Upper lobe of right lung (tissue), 1 donor: ENCODE data around the gene PHF2. TPM values are rescaled to one million over a fixed set of nuclear protein-coding genes. Genes with fewer than 3 reads are reported as not detected.

Experiments
- ATAC-seq: fragments of 200-7000 bp; cut with Tn5 transposase; one replicate; pipeline ENCODE4 v1.9.1; 2020; ENCODE audit warnings: mild to moderate bottlenecking, moderate library complexity
- DNase-seq: peaks from one replicate; pipeline ENCODE4 v3.0.0-alpha.2; 2020
- H3K27ac ChIP-seq: fragments of 200-600 bp; one replicate; pipeline ENCODE4 v1.8.0; 2022
- H3K27me3 ChIP-seq: fragments of 200-600 bp; one replicate; pipeline ENCODE4 v1.8.0; 2022; ENCODE audit warnings: mild to moderate bottlenecking
- H3K36me3 ChIP-seq: fragments of 200-600 bp; one replicate; pipeline ENCODE4 v1.8.0; 2022
- H3K4me1 ChIP-seq: fragments of 200-600 bp; one replicate; pipeline ENCODE4 v1.8.0; 2022
- H3K4me3 ChIP-seq: fragments of 200-600 bp; one replicate; pipeline ENCODE4 v1.8.0; 2022; ENCODE audit warnings: mild to moderate bottlenecking
- H3K9me3 ChIP-seq: fragments of 200-600 bp; one replicate; pipeline ENCODE4 v1.8.0; 2022
- intact Hi-C: fragments of 100-400 bp; cut with DNase I; formaldehyde crosslinking; loops from one replicate; pipeline ENCODE4 v1.11.0; 2022
- total RNA-seq: library from RNA; stranded (reverse); fragmentation: NEBNext Ultra II Directional; extraction: Animal tissue kit (Norgen Biotek cat#: 25700); gene quantifications from one replicate; pipeline ENCODE4 v1.2.1, GENCODE V29; 2021
- TF ChIP-seq, protein P1 (sequence below): fragments of 200-600 bp; IDR thresholded peaks from one replicate; pipeline ENCODE4 v1.8.0; 2022; ENCODE audit warnings: antibody characterized with exemption
- donor health status: DM: no; HTN: yes; CAD: no; lungs with severe emphysema.

PHF2 gene
- total RNA-seq, 1 donor from 2014 or later, result 37.0 TPM

DNA sequence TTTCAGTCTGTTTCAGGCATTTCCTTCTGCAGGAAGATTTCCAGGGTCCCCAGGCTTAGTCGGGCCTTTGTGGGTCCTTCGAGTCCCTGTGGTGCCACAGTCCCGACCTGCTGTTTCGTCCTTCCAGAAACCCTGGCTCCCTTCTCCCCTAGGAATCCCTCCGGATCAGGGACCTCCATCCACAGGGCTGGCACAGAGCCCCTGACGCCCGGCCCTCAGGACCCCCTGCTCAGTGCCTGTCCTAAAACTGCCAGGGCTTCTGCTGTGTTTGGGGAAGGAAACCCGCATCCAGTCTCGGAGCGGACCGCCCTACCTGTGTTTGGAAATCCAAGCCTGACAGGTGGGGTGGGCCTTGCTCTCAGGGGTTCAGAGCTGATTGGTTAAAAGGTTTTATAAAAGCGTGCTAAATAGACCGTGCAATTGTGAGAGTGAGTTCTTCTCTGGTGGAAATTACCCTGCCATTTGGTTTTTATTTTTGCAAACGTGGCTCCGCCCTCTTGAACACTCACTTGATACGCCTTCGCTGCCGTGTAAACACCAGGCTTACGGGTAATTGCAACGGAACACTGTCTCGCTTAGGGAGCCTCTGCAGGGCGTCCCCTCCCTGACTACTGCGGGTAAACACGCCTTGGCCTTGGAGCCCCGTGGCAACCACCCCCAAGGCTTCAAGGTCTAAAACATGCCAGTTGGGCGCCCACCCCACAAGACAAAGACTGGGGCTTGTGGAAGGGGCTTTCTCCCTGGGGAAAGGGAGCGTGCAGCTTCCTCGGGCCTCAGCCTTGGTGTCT, 121.2 kb downstream of the PHF2 start:
- ATAC-seq, result no peak
- Histone ChIP-seq H3K36me3 (no peaks in the 10 kb centered on the region), H3K9me3 (no peaks in the 10 kb centered on the region), H3K27ac (no peak overlapping the region), H3K4me3 (no peak overlapping the region), H3K4me1 (no peaks in the 10 kb centered on the region), H3K27me3 (no peaks in the 10 kb centered on the region)
- peak; percentile 53 for DNase-seq
- intact Hi-C loops, result no loop called here
- TF ChIP-seq, protein P1, sequence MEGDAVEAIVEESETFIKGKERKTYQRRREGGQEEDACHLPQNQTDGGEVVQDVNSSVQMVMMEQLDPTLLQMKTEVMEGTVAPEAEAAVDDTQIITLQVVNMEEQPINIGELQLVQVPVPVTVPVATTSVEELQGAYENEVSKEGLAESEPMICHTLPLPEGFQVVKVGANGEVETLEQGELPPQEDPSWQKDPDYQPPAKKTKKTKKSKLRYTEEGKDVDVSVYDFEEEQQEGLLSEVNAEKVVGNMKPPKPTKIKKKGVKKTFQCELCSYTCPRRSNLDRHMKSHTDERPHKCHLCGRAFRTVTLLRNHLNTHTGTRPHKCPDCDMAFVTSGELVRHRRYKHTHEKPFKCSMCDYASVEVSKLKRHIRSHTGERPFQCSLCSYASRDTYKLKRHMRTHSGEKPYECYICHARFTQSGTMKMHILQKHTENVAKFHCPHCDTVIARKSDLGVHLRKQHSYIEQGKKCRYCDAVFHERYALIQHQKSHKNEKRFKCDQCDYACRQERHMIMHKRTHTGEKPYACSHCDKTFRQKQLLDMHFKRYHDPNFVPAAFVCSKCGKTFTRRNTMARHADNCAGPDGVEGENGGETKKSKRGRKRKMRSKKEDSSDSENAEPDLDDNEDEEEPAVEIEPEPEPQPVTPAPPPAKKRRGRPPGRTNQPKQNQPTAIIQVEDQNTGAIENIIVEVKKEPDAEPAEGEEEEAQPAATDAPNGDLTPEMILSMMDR, result no peak

DNA sequence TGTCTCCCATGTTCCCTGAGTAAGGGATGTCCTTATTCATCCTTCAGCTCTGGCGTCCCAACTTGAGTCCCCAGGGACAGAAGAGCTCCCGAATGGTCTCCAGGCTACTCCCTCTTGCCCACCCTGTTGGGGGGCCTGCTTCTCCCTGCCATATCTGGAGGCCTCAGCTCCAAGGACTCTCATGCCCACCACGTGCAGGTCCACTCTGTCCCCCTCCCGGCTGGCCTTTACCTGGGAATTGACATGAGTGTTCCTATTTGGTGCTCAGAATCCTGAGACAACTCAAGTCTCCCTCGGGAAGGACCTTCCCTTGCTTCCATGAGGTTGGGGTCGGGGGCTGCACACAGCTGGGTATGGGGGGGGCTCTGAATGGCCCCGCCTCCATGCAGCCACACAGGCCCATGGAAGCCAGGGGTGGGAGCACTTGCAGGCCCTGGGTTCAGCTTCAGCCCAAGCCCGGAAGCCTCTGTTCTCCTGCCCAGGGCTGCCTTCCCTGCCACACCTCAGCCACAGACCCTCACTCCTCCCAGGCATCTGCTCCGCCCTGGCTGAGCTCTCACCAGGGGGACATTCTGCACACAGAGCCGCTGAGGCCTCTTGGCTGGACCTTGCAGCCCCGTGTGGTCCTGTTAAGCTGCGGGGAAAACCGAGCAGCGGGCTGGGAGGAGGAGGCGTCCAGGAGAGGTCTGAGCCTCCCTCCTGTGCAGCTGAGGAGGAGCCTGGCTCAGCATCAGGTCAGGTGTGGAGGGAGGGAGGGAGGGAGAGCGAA, 121.9 kb downstream of the PHF2 start:
- H3K4me3 ChIP-seq, result no peak overlapping the region
- ATAC-seq, result peak; percentile 13
- intact Hi-C loops, result no loop called here
- DNase-seq, result peak; percentile 56
- TF ChIP-seq, protein P1, result no peak
- no peaks in the 10 kb centered on the region for H3K27me3 ChIP-seq
- no peaks in the 10 kb centered on the region for H3K4me1 ChIP-seq
- no peaks in the 10 kb centered on the region for H3K36me3 ChIP-seq
- H3K27ac ChIP-seq, result no peak overlapping the region
- H3K9me3 ChIP-seq, result no peaks in the 10 kb centered on the region

DNA sequence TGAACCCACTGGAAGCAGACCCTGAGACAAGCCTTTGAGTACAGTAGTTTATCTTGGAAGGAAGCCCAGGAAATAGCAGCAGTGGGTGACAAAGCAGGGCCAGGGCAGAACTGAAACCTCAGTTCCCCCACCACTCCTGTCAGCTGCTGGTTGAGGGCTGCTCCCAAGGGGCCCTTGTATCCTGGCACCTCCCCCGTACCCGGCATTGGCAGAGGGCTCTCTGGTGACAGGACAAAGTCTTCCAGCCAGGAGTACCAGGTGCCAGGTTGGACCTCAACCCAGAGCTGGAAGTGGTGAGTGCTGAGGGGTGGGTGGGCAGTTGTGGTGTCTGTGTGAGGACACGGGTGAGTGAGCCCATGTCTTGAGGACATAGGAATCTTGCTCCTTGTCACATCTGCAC, 123.3 kb downstream of the PHF2 start:
- Histone ChIP-seq H3K4me1 (no peaks in the 10 kb centered on the region), H3K27ac (no peak overlapping the region), H3K27me3 (no peaks in the 10 kb centered on the region), H3K4me3 (no peak overlapping the region), H3K36me3 (no peaks in the 10 kb centered on the region), H3K9me3 (no peaks in the 10 kb centered on the region)
- TF ChIP-seq, protein P1, result no peak
- ATAC-seq (no peak), DNase-seq (peak; percentile 46)
- intact Hi-C loops, result no loop called here

DNA sequence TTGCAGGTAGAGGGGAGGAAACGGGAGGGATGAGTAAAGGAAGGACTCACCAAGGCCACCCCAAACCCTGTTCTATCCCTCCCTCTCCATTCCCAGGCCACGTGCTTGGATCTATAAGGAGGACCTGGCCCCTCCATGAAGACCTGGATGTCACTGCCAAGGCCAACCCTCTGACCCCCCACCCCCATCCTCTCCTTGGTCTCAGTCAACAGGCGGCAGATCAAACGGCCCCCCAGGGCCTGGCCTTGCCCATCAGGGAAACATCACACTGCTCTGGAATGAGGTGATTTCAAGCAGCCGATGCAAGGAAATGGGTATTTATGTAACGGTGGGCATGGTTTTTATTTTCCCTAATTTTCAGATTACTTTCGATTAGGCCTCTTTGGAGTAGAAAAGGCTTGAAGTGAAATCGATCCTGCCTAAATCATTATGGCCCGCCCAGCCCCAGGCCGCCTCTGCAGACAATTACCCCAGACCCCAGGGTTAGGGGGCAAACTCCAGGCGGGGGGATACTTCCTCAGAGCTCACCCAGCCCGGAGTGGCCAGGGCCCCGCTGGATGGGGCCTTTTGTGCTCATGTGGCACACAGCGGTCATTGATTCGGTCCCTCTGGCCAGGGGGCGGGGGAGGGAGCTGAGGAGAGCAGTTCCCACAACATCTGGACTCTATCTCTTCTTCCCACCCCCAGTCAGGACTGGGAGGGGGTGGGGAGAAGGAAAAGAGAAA, 125.3 kb downstream of the PHF2 start:
- TF ChIP-seq, protein P1, result no peak
- intact Hi-C loops, result no loop called here
- no peak for ATAC-seq
- Histone ChIP-seq H3K27me3 (no peaks in the 10 kb centered on the region), H3K4me1 (no peaks in the 10 kb centered on the region), H3K27ac (no peak overlapping the region), H3K9me3 (no peaks in the 10 kb centered on the region), H3K36me3 (no peaks in the 10 kb centered on the region), H3K4me3 (no peak overlapping the region)
- peak; percentile 53 for DNase-seq

DNA sequence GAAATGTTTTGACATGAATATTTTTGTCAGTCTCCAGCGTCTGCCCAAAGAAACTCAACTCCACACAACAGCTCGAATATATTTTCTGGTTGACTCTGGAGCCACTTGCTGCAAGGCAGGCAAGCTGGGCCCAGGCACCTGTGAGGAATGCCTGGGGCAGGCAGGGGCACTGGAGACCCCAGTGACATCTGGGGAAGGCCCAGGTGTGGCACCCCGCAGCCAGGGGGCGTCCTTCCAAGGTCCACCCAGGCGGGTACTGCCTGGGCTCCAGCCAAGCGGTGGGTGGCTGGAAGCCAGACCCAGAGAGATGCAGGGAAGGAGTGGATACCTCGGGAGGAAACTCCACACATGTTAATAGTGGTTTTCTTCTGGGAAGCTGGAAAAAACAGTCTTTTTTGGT, 125.9 kb downstream of the PHF2 start:
- H3K36me3 ChIP-seq, result no peaks in the 10 kb centered on the region
- intact Hi-C loops, result no loop called here
- no peaks in the 10 kb centered on the region for H3K27me3 ChIP-seq
- no peak overlapping the region for H3K4me3 ChIP-seq
- no peaks in the 10 kb centered on the region for H3K4me1 ChIP-seq
- TF ChIP-seq, protein P1, result no peak
- no peak overlapping the region for H3K27ac ChIP-seq
- DNase-seq (peak; percentile 49), ATAC-seq (no peak)
- H3K9me3 ChIP-seq, result no peaks in the 10 kb centered on the region
